Measurements from ENCODE around the gene MCC.

DNA sequence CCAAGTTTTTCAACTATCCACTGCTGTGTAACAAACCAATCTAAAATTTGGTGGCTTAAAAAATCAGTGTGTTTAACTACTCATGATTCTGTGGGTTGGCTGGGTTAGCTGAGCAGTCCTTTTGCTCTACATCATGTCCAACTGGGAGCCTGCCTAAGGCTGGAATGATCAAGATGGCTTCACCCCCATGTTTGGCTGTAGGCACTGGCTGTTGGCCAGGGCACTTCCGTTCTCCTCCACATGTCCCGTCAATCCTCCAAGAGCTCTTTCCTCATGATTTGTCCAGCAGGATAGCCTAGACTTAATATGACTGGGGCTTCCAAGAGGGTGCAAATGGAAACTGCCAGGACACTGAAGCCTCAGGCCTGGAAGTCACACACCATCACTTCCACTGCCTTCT is 36.5 kb downstream of the MCC start:
- TF ChIP-seq, protein P1, sequence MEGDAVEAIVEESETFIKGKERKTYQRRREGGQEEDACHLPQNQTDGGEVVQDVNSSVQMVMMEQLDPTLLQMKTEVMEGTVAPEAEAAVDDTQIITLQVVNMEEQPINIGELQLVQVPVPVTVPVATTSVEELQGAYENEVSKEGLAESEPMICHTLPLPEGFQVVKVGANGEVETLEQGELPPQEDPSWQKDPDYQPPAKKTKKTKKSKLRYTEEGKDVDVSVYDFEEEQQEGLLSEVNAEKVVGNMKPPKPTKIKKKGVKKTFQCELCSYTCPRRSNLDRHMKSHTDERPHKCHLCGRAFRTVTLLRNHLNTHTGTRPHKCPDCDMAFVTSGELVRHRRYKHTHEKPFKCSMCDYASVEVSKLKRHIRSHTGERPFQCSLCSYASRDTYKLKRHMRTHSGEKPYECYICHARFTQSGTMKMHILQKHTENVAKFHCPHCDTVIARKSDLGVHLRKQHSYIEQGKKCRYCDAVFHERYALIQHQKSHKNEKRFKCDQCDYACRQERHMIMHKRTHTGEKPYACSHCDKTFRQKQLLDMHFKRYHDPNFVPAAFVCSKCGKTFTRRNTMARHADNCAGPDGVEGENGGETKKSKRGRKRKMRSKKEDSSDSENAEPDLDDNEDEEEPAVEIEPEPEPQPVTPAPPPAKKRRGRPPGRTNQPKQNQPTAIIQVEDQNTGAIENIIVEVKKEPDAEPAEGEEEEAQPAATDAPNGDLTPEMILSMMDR (IDR thresholded peaks at IDR 0.05) = no peak
- no peak for TF ChIP-seq POLR2A (IDR thresholded peaks at IDR 0.05)
